Body of pancreas (tissue), 4 donors: ENCODE results near the gene THSD8. TPM values are rescaled to one million over a fixed set of nuclear protein-coding genes. Genes with fewer than 3 reads are reported as not detected.

Experiments
- ATAC-seq: fragments of 150-250 bp; one replicate; pipeline ENCODE4 v1.9.1; 2016
- DNase-seq, 4 donors: peaks; one replicate each; pipeline ENCODE4 v3.0.0-alpha.2; 2019
- H3K27ac ChIP-seq, 4 donors: fragments of 200-600 bp; sonication (generic); 1 replicate in 3 of 4; 2 replicates in 1 of 4; pipeline versions ENCODE4 v1.5.1 to v1.6.1; 2016 to 2019; ENCODE audit warnings: mild to moderate bottlenecking in 1 of 4, mixed read lengths in 1 of 4, moderate library complexity in 1 of 4
- H3K27me3 ChIP-seq, 2 donors: fragments of 200-600 bp; sonication (generic); one replicate each; pipeline ENCODE4 v1.6.0; 2016; ENCODE audit warnings: mild to moderate bottlenecking in 1 of 2
- H3K36me3 ChIP-seq, 2 donors: fragments of 200-600 bp; sonication (generic); replicated peaks in 1 of 2; 2 replicates each; pipeline ENCODE4 v1.5.1; 2016; ENCODE audit warnings: low read depth in 2 of 2; ENCODE audit not compliant: insufficient read depth in 1 of 2
- H3K4me1 ChIP-seq: fragments of 200-600 bp; sonication (generic); one replicate; pipeline ENCODE4 v1.6.0; 2016
- H3K4me3 ChIP-seq, 2 donors: fragments of 200-600 bp; sonication (generic); 1 replicate in 1 of 2; 2 replicates in 1 of 2; pipeline ENCODE4 v1.5.1; 2016 to 2019
- H3K9me3 ChIP-seq, 3 donors: fragments of 200-600 bp; sonication (generic); 1 replicate in 2 of 3; 2 replicates in 1 of 3; pipeline ENCODE4 v1.5.1; 2016
- POLR2A ChIP-seq, 3 donors: fragments of 450-650 bp; IDR thresholded peaks; one replicate each; pipeline ENCODE4 v1.6.1; 2016; ENCODE audit warnings: antibody characterized with exemption in 3 of 3, mild to moderate bottlenecking in 2 of 3
- WGBS, 2 donors: methylation state at CpG; one replicate each; pipeline ENCODE4 v1.1.5; 2017; 5-methylcytosine and 5-hydroxymethylcytosine counted together
- intact Hi-C: fragments of 100-400 bp; cut with DNase I; formaldehyde crosslinking; loops from one replicate; pipeline ENCODE4 v1.15.1; 2023
- total RNA-seq, 2 donors: library from RNA; depleted of rRNA; stranded (reverse); fragments of >200 nt; gene quantifications; one replicate each; pipeline ENCODE4 v1.1.0, GENCODE V29; 2016
- TF ChIP-seq, protein P1 (sequence below), 7 experiments: fragments of 450-650 bp in 4 of 7; fragments of 200-600 bp in 3 of 7; sonication (generic) in 3 of 7; IDR thresholded peaks; one replicate each; pipeline ENCODE4 v1.5.1; 2016 to 2019; ENCODE audit warnings: antibody characterized with exemption in 7 of 7

The THSD8 gene
- total RNA-seq, 2 donors from 2014 or later, result not detected

DNA sequence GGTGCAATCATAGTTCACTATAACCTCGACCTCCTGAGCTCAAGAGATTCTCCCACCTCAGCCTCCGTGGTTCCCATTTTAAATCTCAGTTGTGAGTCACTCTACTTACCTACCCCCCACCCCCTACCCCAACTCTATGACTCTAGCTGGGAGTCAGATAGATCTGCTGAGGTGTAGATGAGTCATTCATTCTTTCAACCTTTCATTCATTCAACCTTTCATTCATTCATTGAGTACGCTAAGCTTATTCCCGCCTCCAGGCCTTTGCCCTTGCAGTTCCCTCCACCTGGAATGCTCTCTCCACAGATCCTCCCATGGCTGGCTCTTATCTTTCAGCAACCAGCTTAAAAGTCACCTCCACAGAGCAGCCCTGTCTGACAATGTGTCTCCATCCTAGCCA lies 35.4 kb downstream of the THSD8 start:
- no peaks in the 10 kb centered on the region for H3K36me3 ChIP-seq
- H3K4me1 ChIP-seq, result peaks cover 43% of the 10 kb centered on the region
- no peak overlapping the region for H3K4me3 ChIP-seq
- intact Hi-C loops, result no loop called here
- no peak overlapping the region for H3K27ac ChIP-seq
- DNase-seq, result no peak
- H3K9me3 ChIP-seq, result no peaks in the 10 kb centered on the region
- H3K27me3 ChIP-seq, result peaks cover 0 to 45% of the 10 kb centered on the region in 2 donors
- TF ChIP-seq, protein P1, sequence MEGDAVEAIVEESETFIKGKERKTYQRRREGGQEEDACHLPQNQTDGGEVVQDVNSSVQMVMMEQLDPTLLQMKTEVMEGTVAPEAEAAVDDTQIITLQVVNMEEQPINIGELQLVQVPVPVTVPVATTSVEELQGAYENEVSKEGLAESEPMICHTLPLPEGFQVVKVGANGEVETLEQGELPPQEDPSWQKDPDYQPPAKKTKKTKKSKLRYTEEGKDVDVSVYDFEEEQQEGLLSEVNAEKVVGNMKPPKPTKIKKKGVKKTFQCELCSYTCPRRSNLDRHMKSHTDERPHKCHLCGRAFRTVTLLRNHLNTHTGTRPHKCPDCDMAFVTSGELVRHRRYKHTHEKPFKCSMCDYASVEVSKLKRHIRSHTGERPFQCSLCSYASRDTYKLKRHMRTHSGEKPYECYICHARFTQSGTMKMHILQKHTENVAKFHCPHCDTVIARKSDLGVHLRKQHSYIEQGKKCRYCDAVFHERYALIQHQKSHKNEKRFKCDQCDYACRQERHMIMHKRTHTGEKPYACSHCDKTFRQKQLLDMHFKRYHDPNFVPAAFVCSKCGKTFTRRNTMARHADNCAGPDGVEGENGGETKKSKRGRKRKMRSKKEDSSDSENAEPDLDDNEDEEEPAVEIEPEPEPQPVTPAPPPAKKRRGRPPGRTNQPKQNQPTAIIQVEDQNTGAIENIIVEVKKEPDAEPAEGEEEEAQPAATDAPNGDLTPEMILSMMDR (IDR thresholded peaks at IDR 0.05), result no peak
- no peak for TF ChIP-seq POLR2A (IDR thresholded peaks at IDR 0.05)
- no peak for ATAC-seq
- WGBS, 2 donors, result 66 to 67% methylated on average over 4 of the region's 4 CpGs

DNA sequence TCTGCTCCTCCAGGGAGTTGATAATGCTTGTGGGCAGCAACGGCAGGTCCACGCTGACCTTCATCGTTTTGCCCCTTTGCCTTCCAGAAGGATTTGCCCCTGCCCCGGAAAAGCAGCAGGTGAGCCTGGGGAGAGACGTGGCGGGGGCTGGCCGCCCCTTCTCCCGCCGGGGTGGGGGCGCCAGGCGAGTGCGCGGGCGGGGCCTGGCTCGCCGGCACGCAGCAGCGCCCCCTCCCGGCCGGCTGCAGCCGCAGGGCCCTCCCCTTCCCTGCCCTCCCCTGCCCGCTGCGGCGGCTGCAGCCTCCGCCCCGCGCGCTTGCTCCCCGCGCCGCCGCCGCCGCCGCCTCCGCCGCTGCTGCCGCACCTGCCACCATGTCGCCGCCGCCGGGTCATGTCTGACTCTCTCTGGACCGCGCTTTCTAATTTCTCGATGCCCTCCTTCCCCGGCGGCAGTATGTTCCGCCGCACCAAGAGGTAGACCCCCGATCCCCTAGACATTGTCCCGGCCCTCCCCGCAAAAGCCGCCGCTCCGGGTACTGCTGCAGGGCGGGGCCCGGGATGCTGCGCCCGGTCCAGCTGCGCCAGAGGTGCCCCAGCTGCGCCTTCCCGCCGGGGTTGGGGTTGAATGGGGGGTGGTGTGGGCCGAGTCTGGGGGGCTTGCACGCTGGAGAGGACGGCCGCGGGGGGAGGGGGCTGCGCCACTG lies 36.5 kb downstream of the THSD8 start, which contains the start of gene MAST1:
Gene MAST1 (plus strand): TSS at position 334 of the 704 bp plus-strand sequence. CDS start 58 bp downstream, at position 392.
- intact Hi-C loops, result no loop called here
- WGBS, 2 donors, result 0 to 1% methylated on average over 16 to 61 of the region's 69 CpGs
- peak; percentile 66 for ATAC-seq

DNA sequence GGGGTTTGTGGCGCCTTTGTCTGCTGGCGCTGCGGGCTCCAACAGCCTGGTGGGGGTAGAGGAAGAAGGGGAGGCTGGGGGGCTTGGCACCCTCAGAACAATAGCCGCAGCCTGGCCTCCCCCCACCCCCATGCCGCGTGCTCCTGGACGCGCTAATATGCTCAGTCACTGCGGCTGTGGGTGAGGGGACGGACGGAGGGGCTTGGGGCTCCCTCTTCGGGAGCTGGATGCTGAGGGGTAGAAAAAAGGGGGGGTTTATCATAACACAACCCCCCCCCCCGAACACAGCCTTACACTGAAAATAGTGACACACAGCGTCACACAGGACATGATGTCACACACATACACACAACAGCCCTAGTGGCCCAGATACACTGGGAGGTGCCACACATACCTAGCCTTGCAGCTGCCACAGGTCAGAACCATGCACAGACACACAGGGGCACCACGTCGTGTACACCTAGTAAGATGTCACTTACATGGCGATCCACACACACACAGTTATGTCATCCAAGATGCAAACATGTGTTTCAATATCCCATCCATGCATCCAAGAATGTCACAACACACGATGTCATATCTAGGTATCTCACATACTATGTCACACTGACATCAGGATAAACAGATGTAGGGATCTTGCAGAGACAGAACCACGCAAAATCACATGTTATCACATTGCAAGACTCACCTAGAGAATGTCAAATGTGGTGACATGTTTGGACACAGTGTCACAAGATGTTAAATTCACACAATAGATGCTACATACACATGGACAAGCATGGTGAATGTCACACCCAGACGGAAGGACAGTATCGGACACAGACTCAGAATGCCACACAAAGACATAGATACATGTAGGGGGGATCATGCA lies 37.3 kb downstream of the THSD8 start:
- peaks cover 0 to 44% of the 10 kb centered on the region in 2 donors for H3K27me3 ChIP-seq
- peaks cover 28% of the 10 kb centered on the region for H3K4me1 ChIP-seq
- DNase-seq, result no peak
- TF ChIP-seq POLR2A (IDR thresholded peaks at IDR 0.05), result no peak
- TF ChIP-seq, protein P1 (IDR thresholded peaks at IDR 0.05), result no peak
- WGBS, 2 donors, result 17 to 37% methylated on average over 9 to 18 of the region's 21 CpGs
- ATAC-seq, result no peak
- H3K4me3 ChIP-seq, result no peak overlapping the region
- intact Hi-C loops, result no loop called here
- H3K9me3 ChIP-seq, result no peaks in the 10 kb centered on the region
- H3K27ac ChIP-seq, result no peak overlapping the region
- H3K36me3 ChIP-seq, result no peaks in the 10 kb centered on the region

More for the DNA sequence above, 36.5 kb downstream of the THSD8 start, which contains the start of gene MAST1:
- peak; percentile 36 to 69 (median 45) for DNase-seq
- TF ChIP-seq, protein P1 (IDR thresholded peaks at IDR 0.05), result peak in 4 of 7 experiments; percentile 53 to 66 (median 63)
- TF ChIP-seq POLR2A (IDR thresholded peaks at IDR 0.05), result no peak
- Histone ChIP-seq H3K9me3 (no peaks in the 10 kb centered on the region), H3K4me3 (no peak within 1 kb of the TSS), H3K27me3 (peaks cover 0 to 46% of the 10 kb centered on the region in 2 donors), H3K4me1 (peaks cover 33% of the 10 kb centered on the region), H3K27ac (no peak within 1 kb of the TSS), H3K36me3 (no peaks in the 10 kb centered on the region)

DNA sequence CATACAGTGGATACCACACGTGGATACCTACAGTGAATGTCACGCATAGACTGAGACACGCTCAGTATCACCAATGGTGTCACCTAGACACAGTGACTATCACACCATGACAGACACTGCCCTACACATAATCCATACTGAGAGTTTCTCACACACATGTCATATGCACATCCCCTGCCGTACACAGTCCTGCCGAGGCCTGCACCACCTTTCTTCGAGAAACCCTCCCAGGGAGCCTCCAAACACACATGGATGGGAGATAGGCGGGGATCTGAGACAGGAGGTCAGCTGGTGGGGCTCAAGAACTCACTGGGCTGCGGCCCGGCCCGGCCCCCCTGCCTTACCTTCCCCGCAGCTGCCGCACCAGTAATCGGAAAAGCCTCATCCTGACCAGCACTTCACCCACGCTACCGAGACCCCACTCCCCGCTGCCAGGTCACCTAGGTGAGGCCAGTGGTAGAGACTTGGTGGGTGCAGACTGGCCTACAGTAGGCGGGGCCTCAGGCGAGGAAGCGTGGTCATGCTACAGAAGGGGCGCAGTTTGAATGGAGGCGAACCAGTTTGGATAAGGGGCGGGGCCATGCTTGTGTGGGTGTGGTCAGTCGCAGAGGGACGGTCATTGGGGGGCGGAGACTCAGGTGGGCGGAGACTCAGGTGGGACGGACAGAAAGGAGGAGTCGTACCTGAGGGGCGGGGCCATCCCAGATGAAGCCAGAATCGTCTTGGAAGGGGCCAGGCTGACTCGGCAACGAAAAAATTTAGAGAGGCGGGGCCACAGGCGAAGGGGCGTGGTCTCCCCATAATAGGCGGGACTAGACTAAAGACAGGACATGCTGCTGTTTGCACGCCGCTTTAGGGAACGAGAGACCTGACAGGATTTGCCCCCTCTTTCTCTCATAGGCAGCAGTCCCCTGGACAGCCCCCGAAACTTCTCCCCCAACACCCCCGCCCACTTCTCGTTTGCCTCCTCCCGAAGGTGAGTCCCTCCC lies 38.5 kb downstream of the THSD8 start:
- Histone ChIP-seq H3K36me3 (no peaks in the 10 kb centered on the region), H3K27me3 (peaks cover 0 to 31% of the 10 kb centered on the region in 2 donors), H3K4me3 (no peak overlapping the region), H3K27ac (no peak overlapping the region), H3K9me3 (no peaks in the 10 kb centered on the region), H3K4me1 (peaks cover 24% of the 10 kb centered on the region)
- no peak for TF ChIP-seq POLR2A (IDR thresholded peaks at IDR 0.05)
- TF ChIP-seq, protein P1 (IDR thresholded peaks at IDR 0.05), result no peak
- intact Hi-C loops, result loop anchor here (5.0 kb wide), 1 partner anchor 78 kb away; no protein-coding TSS in a partner anchor
- ATAC-seq (peak; percentile 45), DNase-seq (peak; percentile 52 to 72 (median 66))
- 17 to 26% methylated on average over 27 to 42 of the region's 43 CpGs for WGBS, 2 donors
